C4-2B (cell line): ENCODE measurements around the gene MED13L.

Source experiments
- ZFX ChIP-seq: fragments of 450-650 bp; IDR thresholded peaks from 2 replicates; pipeline ENCODE4 v1.6.1; 2017
- TF ChIP-seq, protein P1 (sequence below): fragments of 450-650 bp; conservative IDR thresholded peaks from 2 replicates; pipeline ENCODE4 v1.5.1; 2017; ENCODE audit warnings: mild to moderate bottlenecking

DNA sequence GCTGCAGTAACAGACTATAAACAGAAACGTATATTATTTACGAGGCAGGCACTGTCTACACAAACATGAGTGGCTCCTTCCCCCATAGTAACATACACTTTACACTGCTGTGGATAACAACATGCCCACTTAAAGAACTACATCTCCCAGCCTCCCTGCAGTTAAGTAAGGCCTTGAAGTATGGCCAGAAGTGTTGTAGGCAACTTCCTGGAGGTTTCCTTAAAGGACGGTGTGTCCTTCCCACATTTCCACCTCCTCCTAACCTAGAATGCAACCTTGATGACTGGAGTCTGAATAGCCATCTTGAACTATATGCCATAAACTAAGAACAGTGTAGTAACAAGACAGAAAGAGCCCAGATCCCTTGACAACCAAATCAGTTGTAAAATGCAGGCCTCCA, 20.3 kb downstream of the MED13L start:
- TF ChIP-seq, protein P1, sequence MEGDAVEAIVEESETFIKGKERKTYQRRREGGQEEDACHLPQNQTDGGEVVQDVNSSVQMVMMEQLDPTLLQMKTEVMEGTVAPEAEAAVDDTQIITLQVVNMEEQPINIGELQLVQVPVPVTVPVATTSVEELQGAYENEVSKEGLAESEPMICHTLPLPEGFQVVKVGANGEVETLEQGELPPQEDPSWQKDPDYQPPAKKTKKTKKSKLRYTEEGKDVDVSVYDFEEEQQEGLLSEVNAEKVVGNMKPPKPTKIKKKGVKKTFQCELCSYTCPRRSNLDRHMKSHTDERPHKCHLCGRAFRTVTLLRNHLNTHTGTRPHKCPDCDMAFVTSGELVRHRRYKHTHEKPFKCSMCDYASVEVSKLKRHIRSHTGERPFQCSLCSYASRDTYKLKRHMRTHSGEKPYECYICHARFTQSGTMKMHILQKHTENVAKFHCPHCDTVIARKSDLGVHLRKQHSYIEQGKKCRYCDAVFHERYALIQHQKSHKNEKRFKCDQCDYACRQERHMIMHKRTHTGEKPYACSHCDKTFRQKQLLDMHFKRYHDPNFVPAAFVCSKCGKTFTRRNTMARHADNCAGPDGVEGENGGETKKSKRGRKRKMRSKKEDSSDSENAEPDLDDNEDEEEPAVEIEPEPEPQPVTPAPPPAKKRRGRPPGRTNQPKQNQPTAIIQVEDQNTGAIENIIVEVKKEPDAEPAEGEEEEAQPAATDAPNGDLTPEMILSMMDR, result no peak
- no peak for TF ChIP-seq ZFX
